MCF 10A (cell line): ENCODE measurements around the gene CD52. TPM values are rescaled to one million over a fixed set of nuclear protein-coding genes. Genes with fewer than 3 reads are reported as not detected.

Experiments used
- BruUV-seq: library from RNA; stranded (reverse); fragments of 400-500 nt; replicated peaks from 2 replicates; lab custom pipeline; 2021; lab: Mats Ljungman, UMichigan
- CTCF ChIA-PET: fragments of 300-600 bp; sonication (Branson Sonifier 250); formaldehyde crosslinking; extraction: SDS; loops from one replicate; lab custom pipeline; 2021; ENCODE audit warnings: antibody characterized with exemption, inconsistent platforms; lab: Yijun Ruan, JAX
- POLR2A ChIA-PET: fragments of 300-600, 350-650 bp; sonication (Branson Sonifier 250); formaldehyde crosslinking; extraction: SDS; loops from one replicate; lab custom pipeline; 2020; ENCODE audit warnings: antibody characterized with exemption, inconsistent platforms; lab: Yijun Ruan, JAX
- DNase-seq: peaks from one replicate; pipeline ENCODE4 v3.0.0-alpha.2; 2018; ENCODE audit not compliant: unreplicated experiment
- H3K27ac Mint-ChIP-seq: one replicate; pipeline ENCODE4 v1.8.0; 2022; ENCODE audit warnings: mild to moderate bottlenecking, low read depth, mixed read lengths; ENCODE audit not compliant: unreplicated experiment
- H3K27me3 Mint-ChIP-seq: one replicate; pipeline ENCODE4 v1.8.0; 2022; ENCODE audit warnings: mixed read lengths; ENCODE audit not compliant: insufficient read depth, unreplicated experiment
- H3K36me3 Mint-ChIP-seq: one replicate; pipeline ENCODE4 v1.8.0; 2022; ENCODE audit warnings: mild to moderate bottlenecking, moderate library complexity, mixed read lengths; ENCODE audit not compliant: insufficient read depth, unreplicated experiment
- H3K4me1 Mint-ChIP-seq: one replicate; pipeline ENCODE4 v1.8.0; 2022; ENCODE audit warnings: mixed read lengths; ENCODE audit not compliant: insufficient read depth, unreplicated experiment
- H3K4me3 Mint-ChIP-seq: one replicate; pipeline ENCODE4 v1.8.0; 2022; ENCODE audit warnings: mild to moderate bottlenecking, moderate library complexity, mixed read lengths; ENCODE audit not compliant: unreplicated experiment
- H3K9me3 Mint-ChIP-seq: one replicate; pipeline ENCODE4 v1.8.0; 2022; ENCODE audit warnings: mixed read lengths; ENCODE audit not compliant: unreplicated experiment
- CTCF ChIP-seq: fragments of 200-600 bp; IDR thresholded peaks from one replicate; pipeline ENCODE4 v1.8.0; 2022; ENCODE audit warnings: antibody characterized with exemption, mild to moderate bottlenecking; ENCODE audit not compliant: unreplicated experiment
- intact Hi-C: fragments of 100-400 bp; cut with micrococcal nuclease; formaldehyde crosslinking; loops from 2 replicates; pipeline ENCODE4 v1.14.1; 2022
- total RNA-seq: library from RNA; stranded (reverse); gene quantifications from 2 replicates; pipeline ENCODE4 v1.2.3, GENCODE V29; 2022

The CD52 gene
- total RNA-seq, 1 experiment from 2014 or later, result not detected

DNA sequence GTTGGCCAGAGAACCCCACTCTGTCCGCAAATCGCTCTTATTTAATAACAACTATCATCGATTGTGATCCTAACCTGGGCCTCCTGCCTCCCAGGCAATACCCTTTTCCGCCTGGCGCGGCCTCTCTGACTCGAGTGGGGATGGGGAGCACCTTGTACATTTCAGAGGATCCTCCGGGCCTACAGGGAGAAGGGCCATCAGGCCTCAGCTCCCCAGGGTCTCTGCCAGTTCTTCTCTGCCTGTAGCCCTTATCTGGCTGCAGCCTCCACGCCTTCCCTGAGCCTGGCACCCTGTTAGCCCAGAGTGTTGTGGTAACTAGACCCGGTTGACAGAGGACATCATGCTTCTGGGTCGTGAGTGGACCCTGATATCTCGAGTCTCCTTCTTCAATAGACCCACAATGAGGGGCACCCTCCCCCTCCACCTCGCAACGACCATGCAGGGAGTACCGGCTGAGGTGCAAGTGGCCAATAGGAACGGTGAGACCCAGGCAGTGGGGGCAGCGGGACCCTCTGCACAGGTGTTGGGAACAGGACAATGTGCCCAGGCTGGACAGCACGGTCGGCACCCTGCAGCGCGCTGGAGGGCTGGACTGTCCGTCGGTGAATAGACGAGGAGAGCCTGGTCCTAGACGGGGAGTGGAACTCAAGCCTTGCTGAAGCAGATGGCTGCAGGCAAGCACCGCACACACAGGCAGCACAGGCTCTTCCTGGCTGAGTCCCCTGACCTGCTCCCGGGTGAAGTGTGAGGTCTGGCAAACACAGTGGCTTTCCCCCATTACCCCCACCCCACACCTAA lies 43.2 kb downstream of the CD52 start:
- Mint-ChIP-seq H3K4me3 (no peak overlapping the region), H3K4me1 (peaks cover 31% of the 10 kb centered on the region), H3K9me3 (no peaks in the 10 kb centered on the region), H3K36me3 (no peaks in the 10 kb centered on the region), H3K27ac (no peak overlapping the region), H3K27me3 (no peaks in the 10 kb centered on the region)
- ChIA-PET POLR2A (interaction anchor here (0.7 kb wide), 1 partner anchor 50 kb away, joined by 4 read pairs; no protein-coding TSS in a partner anchor), CTCF (interaction anchor here (0.8 to 2.8 kb wide), 2 partner anchors 18 to 76 kb away, joined by 3 to 12 read pairs; no protein-coding TSS in a partner anchor)
- DNase-seq, result no peak
- intact Hi-C loops, result no loop called here
- no peak for TF ChIP-seq CTCF
- no TSS peak for BruUV-seq

GRCh38 chr1:26361605-26362122 lies 43.9 kb downstream of the CD52 start:
- Mint-ChIP-seq H3K36me3 (no peaks in the 10 kb centered on the region), H3K4me1 (peaks cover 30% of the 10 kb centered on the region), H3K9me3 (no peaks in the 10 kb centered on the region), H3K4me3 (no peak overlapping the region), H3K27me3 (no peaks in the 10 kb centered on the region), H3K27ac (no peak overlapping the region)
- TF ChIP-seq CTCF, result no peak
- no TSS peak for BruUV-seq
- ChIA-PET CTCF (interaction anchor here (0.7 to 2.8 kb wide), 4 partner anchors 8 to 77 kb away, joined by 3 to 12 read pairs (median 4); no protein-coding TSS in a partner anchor), POLR2A (interaction anchor here (0.7 to 0.8 kb wide), 2 partner anchors 51 to 85 kb away, joined by 3 to 4 read pairs; no protein-coding TSS in a partner anchor)
- DNase-seq, result no peak
- intact Hi-C loops, result loop anchor here (2.0 kb wide), 1 partner anchor 87 kb away; no protein-coding TSS in a partner anchor

DNA sequence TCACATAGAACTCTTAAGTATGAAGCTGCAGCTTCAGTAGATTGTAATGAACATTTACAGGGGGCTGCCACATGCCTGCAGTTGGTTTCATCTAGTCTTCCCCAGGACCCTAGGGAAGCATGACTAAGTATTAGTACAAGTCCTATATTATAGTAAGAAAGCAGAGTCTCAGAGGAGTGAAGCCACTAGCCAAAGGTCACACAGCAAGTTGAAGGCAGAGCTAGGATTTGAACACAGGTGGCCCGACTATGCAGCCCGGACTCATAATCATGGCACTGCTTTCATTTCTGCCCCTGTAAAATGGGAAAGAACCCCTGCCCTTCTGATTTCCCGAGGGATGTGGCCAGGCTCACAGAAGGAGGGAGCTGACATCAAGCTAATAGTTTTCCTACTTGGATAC lies 44.6 kb downstream of the CD52 start:
- Mint-ChIP-seq H3K4me1 (peaks cover 23% of the 10 kb centered on the region), H3K27me3 (no peaks in the 10 kb centered on the region), H3K9me3 (no peaks in the 10 kb centered on the region), H3K27ac (no peak overlapping the region), H3K4me3 (no peak overlapping the region), H3K36me3 (no peaks in the 10 kb centered on the region)
- DNase-seq, result no peak
- BruUV-seq, result no TSS peak
- no peak for TF ChIP-seq CTCF
- CTCF ChIA-PET, result interaction anchor here (0.5 to 2.8 kb wide), 10 partner anchors 9 to 887 kb away, joined by 3 to 12 read pairs (median 4); no protein-coding TSS in a partner anchor
- intact Hi-C loops, result loop anchor here (2.0 kb wide), 1 partner anchor 88 kb away; no protein-coding TSS in a partner anchor
- POLR2A ChIA-PET, result interaction anchor here (0.8 kb wide), 1 partner anchor 86 kb away, joined by 3 read pairs; no protein-coding TSS in a partner anchor
